ENCODE measurements around the gene MILR1. TPM values are rescaled to one million over a fixed set of nuclear protein-coding genes. Genes with fewer than 3 reads are reported as not detected.

The MILR1 gene, protein sequence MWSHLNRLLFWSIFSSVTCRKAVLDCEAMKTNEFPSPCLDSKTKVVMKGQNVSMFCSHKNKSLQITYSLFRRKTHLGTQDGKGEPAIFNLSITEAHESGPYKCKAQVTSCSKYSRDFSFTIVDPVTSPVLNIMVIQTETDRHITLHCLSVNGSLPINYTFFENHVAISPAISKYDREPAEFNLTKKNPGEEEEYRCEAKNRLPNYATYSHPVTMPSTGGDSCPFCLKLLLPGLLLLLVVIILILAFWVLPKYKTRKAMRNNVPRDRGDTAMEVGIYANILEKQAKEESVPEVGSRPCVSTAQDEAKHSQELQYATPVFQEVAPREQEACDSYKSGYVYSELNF
- total RNA-seq: 25.0 and 29.0 TPM in 2 replicates

DNA sequence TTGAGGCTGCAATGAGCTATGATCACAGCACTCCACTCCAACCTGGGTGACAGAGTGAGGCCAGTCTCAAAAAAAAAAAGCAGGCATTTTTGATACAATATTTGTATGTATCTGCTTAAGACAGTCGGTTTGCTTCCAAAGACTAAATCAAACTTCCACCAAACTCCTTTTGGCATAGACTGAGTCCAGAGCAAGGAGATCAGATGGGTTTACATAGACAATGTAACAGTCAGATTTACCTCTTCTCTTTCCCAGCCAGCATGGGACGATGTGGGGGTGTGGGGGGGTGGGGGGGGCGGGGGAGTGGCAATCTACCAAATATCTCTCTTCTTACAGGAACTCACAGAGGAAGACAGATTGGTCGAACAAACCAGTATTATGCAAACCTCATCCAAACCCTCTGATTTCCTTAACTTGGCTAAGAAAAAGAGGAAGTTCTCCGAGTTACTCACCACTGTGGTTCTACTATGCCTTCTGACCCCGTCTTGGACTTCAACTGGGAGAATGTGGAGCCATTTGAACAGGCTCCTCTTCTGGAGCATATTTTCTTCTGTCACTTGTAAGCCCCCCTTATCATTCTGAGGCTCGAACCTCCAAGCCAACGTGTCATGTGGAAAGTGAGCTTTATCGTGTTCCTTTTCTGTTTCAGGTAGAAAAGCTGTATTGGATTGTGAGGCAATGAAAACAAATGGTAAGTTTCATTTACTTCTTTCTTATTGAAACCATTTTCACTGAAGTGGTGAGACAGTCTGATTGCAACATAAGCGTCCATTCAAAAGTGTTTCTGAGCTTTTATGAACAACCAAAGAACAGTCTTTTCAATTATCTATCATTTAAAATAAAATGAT is at the start of gene MILR1:
TSS of gene MILR1 (plus strand) at position 451 of the 848 bp plus-strand sequence. CDS start at position 505, 54 bp downstream.

DNA sequence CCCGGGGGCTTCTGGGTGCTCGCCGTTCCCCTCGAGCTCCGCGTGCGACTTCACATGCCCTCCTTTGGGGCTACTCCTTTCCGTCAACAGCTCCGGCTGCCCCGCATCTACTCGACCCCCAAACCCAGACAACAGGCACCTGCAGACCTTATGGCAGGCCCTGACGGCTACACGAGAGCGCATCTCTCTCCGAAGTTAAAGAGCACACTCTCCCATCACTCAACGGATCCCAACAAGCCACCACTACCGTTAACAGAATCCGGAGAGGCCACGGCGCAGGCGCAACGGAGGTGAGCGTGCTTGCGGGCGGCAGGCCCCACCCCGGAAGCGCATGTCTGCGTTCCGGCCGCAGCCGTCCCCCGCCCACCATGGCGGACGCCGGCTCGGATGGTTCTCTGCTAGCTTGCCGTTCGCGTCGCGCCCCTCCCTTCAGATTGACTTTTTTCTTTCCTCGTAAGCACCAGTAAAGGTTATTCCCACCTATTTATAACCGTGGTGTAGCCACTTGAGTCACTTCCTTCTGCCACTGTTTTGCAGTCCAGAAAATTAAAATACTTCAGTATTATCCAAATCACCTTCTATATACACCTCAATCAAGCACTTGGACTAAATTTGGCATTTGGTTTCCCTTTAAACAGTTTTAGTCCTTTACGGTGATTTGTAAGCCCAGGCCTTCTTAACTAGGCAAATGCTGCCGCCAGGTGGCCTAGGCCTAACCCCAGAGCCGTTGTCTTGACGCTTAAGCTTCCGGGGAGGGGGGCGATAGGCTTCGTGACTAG is 48.1 kb downstream of the MILR1 start, which contains the start of gene POLG2:
TSS of gene POLG2 (minus strand) at position 269 of the 779 bp plus-strand sequence. CDS start at position 183, 86 bp downstream.

DNA sequence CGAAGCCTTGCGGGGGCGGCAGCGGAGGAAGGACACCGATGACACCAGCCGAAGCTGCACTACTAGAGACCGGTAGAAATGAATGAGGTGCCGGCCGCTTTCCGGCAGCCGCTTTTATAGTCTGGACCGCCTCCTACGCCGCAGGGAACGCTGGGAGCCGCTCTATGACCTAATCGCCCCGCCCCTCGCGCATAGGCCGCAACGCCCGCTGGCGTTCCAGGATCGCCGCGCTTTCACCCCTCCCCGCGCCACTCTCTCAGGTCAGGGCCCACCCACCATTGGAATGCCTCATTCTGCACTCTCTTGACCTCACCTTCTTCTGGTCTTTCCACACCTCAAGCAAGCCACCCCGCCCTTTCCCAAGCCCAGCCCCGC is 57.3 kb downstream of the MILR1 start, which contains the start of gene DDX5:
TSS of gene DDX5 (minus strand) at position 89 of the 375 bp plus-strand sequence. CDS start 170 bp downstream, outside the sequence.

DNA sequence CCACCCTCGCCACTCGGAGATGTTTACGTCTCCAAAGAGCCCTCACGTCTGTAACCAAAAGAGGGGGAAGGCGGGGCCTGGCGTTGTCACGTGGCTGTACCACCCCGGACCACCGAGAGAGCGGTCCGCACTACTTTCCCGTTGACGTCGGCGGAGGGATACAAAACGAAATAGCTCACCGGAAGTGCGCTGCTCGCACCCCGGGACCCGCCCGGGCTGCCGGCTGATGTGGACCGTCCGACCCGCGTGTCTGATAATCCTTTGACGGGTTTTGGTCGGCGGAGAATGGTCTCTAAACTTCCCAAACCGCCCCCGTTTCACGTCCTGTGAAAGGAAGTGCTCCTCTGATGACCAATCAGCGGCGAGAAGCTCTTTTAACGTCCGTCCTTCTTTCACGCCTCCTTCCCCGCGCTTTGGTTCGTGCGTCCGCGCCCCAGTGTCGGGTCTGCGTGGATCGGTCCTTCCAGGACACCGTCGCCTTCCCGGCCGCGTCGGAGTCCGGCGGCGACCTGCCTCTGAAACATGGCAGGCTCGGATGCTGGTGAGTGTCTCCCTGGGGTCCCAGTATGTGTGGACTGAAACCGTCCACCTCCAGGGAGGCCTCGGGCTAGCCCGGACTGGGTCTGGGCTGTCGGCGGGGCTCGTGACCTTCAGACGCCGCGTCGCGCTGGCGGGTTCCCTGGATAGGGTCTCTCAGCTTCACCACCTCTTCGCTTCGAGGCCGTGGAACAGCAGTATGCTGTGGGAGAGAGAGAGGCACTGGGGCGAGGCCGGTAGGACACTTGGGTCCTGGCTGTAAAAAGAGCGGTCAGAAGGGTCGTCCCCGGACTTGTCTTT is 57.9 kb downstream of the MILR1 start, which contains the start of gene CEP95:
TSS of gene CEP95 (plus strand) at position 402 of the 837 bp plus-strand sequence. CDS start at position 523, 121 bp downstream.

Small RNAs within 50 kb of the gene (small RNA-seq; reads per million reads assigned to genes)
- gene ATP5MFP4 (not detected), gene MIR1273E (not detected)

Other genes with a start within 250 kb of the MILR1 start
- 14.3 and 20.9 TPM in 2 replicates for gene TEX2, start 185.9 kb upstream of the MILR1 start, total RNA-seq
- gene PECAM1, start 58.3 kb upstream of the MILR1 start, total RNA-seq: 1.1 and 1.2 TPM in 2 replicates
- 9.9 and 11.5 TPM in 2 replicates for gene POLG2, start 47.9 kb downstream of the MILR1 start, total RNA-seq
- 217 and 245 TPM in 2 replicates for gene DDX5, start 57.2 kb downstream of the MILR1 start, total RNA-seq
- 23.1 and 29.7 TPM in 2 replicates for gene CEP95, start 57.9 kb downstream of the MILR1 start, total RNA-seq
- 58.8 and 154 TPM in 2 replicates for gene SMURF2, start 213.2 kb downstream of the MILR1 start, total RNA-seq